NB4 (cell line): ENCODE measurements around the gene ARID1B.

Experiments
- DNase-seq: peaks from one replicate; pipeline ENCODE4 v3.0.0; 2010; ENCODE audit warnings: low read depth
- H3K4me3 ChIP-seq: one replicate; pipeline ENCODE4 v1.5.1; 2011; ENCODE audit warnings: mild to moderate bottlenecking, low read depth, low read length, moderate library complexity
- MYC ChIP-seq: IDR thresholded peaks from 2 replicates; pipeline ENCODE4 v1.6.1; 2011; ENCODE audit warnings: low read depth, low read length
- POLR2A ChIP-seq: IDR thresholded peaks from 2 replicates; pipeline ENCODE4 v1.6.1; 2011; ENCODE audit warnings: mild to moderate bottlenecking; ENCODE audit not compliant: insufficient read length; ENCODE audit errors: extremely low read depth
- TF ChIP-seq, protein P1 (sequence below): IDR thresholded peaks from one replicate; pipeline ENCODE4 v1.5.1; 2012; ENCODE audit warnings: low read depth, low read length
- TF ChIP-seq, protein P2 (sequence below): IDR thresholded peaks from 2 replicates; pipeline ENCODE4 v1.6.1; 2011; ENCODE audit warnings: low read depth, low read length

Gene ARID1B

GRCh38 chr6:157246771-157247484 is 469.8 kb downstream of the ARID1B start:
- no peak for TF ChIP-seq POLR2A
- TF ChIP-seq, protein P1, sequence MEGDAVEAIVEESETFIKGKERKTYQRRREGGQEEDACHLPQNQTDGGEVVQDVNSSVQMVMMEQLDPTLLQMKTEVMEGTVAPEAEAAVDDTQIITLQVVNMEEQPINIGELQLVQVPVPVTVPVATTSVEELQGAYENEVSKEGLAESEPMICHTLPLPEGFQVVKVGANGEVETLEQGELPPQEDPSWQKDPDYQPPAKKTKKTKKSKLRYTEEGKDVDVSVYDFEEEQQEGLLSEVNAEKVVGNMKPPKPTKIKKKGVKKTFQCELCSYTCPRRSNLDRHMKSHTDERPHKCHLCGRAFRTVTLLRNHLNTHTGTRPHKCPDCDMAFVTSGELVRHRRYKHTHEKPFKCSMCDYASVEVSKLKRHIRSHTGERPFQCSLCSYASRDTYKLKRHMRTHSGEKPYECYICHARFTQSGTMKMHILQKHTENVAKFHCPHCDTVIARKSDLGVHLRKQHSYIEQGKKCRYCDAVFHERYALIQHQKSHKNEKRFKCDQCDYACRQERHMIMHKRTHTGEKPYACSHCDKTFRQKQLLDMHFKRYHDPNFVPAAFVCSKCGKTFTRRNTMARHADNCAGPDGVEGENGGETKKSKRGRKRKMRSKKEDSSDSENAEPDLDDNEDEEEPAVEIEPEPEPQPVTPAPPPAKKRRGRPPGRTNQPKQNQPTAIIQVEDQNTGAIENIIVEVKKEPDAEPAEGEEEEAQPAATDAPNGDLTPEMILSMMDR: no peak
- TF ChIP-seq MYC: no peak
- TF ChIP-seq, protein P2, sequence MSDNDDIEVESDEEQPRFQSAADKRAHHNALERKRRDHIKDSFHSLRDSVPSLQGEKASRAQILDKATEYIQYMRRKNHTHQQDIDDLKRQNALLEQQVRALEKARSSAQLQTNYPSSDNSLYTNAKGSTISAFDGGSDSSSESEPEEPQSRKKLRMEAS: no peak
- no peak for DNase-seq
- H3K4me3 ChIP-seq: no peak overlapping the region

DNA sequence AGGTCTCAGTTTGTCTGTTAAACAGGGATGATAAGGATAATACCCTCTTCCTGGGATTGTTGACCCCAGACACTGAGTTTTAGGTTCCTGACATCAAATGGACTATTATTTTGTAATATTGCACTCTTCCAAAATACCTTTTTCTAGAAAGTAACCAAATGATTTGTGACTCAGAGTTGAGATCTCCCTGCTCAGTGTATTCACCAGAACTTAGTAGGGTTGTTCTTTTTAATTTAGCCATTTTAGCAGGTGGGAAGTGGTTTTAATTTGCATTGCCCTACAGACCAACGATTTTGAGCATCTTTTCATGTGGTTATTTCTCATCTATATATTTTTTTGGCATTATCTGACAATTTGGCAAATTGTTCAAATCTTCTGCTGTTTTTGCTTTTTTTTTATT is 471.1 kb downstream of the ARID1B start:
- no peak overlapping the region for H3K4me3 ChIP-seq
- TF ChIP-seq MYC (no peak), POLR2A (no peak)
- TF ChIP-seq, protein P2: no peak
- TF ChIP-seq, protein P1: no peak
- DNase-seq: no peak

GRCh38 chr6:157249826-157250225 is 472.6 kb downstream of the ARID1B start:
- DNase-seq: no peak
- no peak overlapping the region for H3K4me3 ChIP-seq
- TF ChIP-seq, protein P1: no peak
- TF ChIP-seq, protein P2: no peak
- TF ChIP-seq MYC (no peak), POLR2A (no peak)

DNA sequence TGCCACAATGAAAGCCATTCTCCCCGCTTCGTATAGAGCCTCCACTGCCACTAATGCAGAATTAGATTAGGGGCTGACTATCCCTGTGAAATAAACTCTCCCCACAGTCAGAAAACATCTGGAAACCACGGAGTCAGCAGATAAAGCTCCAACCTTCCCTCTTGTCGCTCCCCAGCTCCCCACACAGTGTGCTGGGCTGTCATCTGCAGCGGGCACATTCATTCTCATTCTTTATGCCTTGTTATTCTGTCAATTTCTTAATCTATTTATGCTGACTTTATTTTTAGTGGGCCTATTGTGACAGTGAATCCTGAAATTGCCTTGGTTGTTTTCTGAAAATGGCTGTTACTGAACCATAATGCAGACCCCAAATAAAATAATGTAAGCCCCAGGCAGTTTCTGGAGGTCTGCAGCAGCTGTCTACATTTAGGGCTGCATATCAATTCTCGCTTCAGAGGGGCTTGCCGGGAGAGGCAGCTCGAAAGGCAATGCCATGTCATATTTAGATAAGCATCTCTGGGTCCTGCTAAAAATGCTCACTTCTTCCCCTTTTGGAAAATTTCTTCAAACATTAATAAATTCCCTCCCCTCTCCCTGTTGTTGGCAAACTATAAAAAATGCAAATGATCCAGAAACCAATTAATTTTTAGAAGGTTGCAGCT is 474.5 kb downstream of the ARID1B start:
- DNase-seq: no peak
- H3K4me3 ChIP-seq: no peak overlapping the region
- no peak for TF ChIP-seq POLR2A
- TF ChIP-seq, protein P2: no peak
- TF ChIP-seq MYC: no peak
- TF ChIP-seq, protein P1: no peak

DNA sequence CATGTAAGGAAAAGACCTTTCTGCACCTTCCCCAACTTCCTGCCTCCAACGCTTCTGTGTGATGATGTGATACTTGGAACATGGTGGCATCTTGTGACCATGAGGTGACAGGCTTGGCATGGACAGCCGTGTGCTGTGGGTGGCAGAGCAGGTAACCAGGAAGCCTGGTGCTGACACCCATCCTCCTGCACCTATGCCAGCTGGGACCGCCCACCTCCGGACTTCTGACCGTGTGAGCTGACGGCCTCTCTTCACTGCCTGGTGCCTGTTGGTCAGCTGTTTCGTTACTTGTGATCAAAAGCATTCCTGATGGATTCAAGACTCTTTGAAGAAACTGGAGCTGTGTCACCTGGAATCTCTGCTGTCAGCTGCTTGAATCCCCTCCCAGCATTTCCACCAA is 475.8 kb downstream of the ARID1B start:
- no peak for DNase-seq
- TF ChIP-seq, protein P2: no peak
- TF ChIP-seq, protein P1: no peak
- TF ChIP-seq POLR2A: no peak
- no peak overlapping the region for H3K4me3 ChIP-seq
